ENCODE data around the gene CDK19. TPM values are rescaled to one million over a fixed set of nuclear protein-coding genes. Genes with fewer than 3 reads are reported as not detected.
A peak's percentile ranks its signal among the peaks of the same experiment; 100 is the strongest.

CDK19 gene
- total RNA-seq, 1 donor from 2014 or later = 9.1 TPM

DNA sequence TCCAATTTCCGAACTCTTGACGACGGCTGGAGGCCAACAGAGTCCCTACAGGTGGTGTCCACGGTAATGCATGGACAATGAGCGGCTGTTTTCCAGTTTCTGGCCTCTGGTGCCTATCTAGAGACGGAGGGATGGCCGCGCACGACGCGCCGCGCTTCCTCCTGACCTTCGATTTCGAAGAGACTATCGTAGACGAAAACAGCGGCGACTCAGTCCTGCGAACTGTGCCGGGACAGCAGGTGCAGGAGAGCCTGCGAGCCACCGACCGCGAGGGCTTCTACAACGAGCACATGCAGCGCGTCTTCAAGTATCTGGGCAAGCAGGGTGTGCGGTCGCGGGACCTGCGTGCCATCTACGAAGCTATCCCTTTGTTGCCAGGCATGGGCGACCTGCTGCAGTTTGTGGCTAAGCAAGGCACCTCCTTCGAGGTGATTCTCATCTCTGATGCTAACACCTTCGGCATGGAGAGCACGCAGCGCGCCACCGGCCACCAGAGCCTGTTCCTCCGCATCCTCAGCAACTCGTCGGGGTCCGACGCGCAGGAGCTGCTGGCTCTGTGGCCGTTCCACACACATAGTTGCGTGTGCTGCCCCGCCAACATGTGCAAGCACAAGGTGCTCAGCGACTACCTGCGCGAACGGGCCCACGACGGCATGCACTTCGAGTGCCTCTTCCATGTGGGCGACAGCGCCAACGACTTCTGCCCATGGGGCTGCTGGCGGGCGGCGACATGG is 169.4 kb downstream of the CDK19 start:
- Histone ChIP-seq H3K4me3 (no peak overlapping the region), H3K4me1 (peaks cover 13% of the 10 kb centered on the region), H3K27me3 (ENCODE audit: low read depth) (no peaks in the 10 kb centered on the region), H3K36me3 (peaks cover 16% of the 10 kb centered on the region), H3K9me3 (replicated peaks) (no peaks in the 10 kb centered on the region), H3K27ac (replicated peaks) (no peak overlapping the region)
- intact Hi-C loops (cut with micrococcal nuclease) = no loop called here
- TF ChIP-seq, protein P1, sequence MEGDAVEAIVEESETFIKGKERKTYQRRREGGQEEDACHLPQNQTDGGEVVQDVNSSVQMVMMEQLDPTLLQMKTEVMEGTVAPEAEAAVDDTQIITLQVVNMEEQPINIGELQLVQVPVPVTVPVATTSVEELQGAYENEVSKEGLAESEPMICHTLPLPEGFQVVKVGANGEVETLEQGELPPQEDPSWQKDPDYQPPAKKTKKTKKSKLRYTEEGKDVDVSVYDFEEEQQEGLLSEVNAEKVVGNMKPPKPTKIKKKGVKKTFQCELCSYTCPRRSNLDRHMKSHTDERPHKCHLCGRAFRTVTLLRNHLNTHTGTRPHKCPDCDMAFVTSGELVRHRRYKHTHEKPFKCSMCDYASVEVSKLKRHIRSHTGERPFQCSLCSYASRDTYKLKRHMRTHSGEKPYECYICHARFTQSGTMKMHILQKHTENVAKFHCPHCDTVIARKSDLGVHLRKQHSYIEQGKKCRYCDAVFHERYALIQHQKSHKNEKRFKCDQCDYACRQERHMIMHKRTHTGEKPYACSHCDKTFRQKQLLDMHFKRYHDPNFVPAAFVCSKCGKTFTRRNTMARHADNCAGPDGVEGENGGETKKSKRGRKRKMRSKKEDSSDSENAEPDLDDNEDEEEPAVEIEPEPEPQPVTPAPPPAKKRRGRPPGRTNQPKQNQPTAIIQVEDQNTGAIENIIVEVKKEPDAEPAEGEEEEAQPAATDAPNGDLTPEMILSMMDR (IDR thresholded peaks at IDR 0.05; ENCODE audit: borderline replicate concordance) = no peak
- no peak for DNase-seq

DNA sequence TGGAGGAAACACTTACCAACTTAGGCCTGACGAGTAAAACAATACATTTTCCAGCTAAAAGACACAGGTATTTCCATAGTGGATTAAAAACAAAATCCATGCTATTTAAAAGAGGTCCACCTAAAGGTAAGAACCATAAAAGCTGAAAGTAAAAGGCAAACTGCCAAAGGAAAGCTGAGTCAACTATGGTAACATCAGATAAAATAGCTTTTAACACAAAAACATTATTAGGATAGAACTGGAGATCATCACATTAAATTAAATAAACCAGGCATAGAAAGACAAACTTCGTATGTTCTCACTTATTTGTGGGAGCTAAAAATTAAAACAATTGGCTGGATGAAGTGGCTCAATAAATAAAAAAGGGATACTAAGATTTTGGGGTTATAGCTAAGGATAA is 172.1 kb downstream of the CDK19 start:
- TF ChIP-seq, protein P1 (IDR thresholded peaks at IDR 0.05; ENCODE audit: borderline replicate concordance) = no peak
- H3K4me1 ChIP-seq = peaks cover 7% of the 10 kb centered on the region
- no peak for DNase-seq
- H3K27ac ChIP-seq (replicated peaks) = no peak overlapping the region
- no peaks in the 10 kb centered on the region for H3K27me3 ChIP-seq (ENCODE audit: low read depth)
- peaks cover 16% of the 10 kb centered on the region for H3K36me3 ChIP-seq
- no peak overlapping the region for H3K4me3 ChIP-seq
- no peaks in the 10 kb centered on the region for H3K9me3 ChIP-seq (replicated peaks)
- intact Hi-C loops (cut with micrococcal nuclease) = no loop called here

DNA sequence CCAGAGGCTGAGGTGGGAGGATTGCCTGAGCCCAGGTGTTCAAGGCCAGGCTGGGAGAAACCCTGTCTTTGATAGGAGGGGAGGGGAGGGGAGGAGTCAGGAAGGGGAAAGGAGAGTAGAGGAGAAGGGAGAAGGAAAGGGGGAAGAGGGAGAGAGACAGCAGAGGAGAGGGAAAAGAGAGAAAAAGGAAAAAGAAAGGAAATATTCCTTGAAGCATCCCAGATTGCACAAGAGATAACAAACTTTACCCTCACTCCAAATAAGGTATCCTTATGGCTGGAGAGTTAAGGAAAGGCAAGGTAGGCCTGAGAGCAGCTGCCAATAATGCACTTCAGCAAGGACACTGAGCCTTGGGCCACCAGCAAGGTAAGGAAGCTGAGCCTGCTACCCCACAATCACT is 172.6 kb downstream of the CDK19 start:
- TF ChIP-seq, protein P1 (IDR thresholded peaks at IDR 0.05; ENCODE audit: borderline replicate concordance) = no peak
- no peak overlapping the region for H3K4me3 ChIP-seq
- intact Hi-C loops (cut with micrococcal nuclease) = no loop called here
- DNase-seq = no peak
- H3K9me3 ChIP-seq (replicated peaks) = no peaks in the 10 kb centered on the region
- H3K27ac ChIP-seq (replicated peaks) = no peak overlapping the region
- no peaks in the 10 kb centered on the region for H3K27me3 ChIP-seq (ENCODE audit: low read depth)
- peaks cover 16% of the 10 kb centered on the region for H3K36me3 ChIP-seq
- H3K4me1 ChIP-seq = peaks cover 7% of the 10 kb centered on the region

DNA sequence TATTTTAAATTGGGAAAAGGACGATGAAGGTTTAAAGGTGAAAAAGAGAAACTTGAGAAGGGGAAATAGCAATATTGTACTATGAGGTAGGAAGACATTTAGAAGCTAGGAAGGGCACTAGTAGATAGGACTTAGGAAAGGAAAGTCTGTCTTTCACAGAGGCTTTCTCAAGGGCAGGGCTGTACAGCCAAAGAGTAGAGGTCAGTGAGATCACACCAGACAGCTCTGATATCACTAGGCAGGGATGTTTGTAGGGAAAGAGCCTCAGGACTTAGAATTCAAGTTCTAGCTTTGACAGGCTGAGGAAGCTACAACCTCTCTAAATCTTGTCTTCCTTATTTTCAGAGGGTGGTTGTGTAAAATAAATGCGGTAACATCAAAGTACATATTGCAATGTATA is 178.5 kb downstream of the CDK19 start:
- Histone ChIP-seq H3K4me3 (no peak overlapping the region), H3K27ac (replicated peaks) (peak overlapping the region; percentile 62)

DNA sequence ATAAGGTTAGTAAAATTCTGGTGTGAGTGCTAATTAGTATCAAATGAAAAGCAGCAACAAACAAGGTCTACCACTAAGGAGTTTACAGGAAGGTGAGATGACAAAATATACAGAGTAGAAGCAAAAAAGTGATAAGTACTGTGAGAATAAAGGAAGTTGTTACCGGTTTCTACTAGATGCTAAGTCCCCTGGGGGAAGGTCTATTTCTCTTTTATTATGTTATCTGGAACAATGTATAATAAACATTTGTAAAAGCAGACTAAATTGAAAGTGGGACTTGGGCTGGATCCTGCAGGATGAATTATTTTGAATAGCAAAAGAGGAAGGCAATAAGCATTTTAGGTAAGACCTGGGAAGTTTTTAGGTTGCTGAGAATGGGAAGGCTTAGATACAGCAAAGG is 180.2 kb downstream of the CDK19 start:
- Histone ChIP-seq H3K4me3 (no peak overlapping the region), H3K27me3 (ENCODE audit: low read depth) (no peaks in the 10 kb centered on the region), H3K4me1 (peaks cover 19% of the 10 kb centered on the region), H3K9me3 (replicated peaks) (no peaks in the 10 kb centered on the region), H3K27ac (replicated peaks) (no peak overlapping the region), H3K36me3 (no peaks in the 10 kb centered on the region)
- intact Hi-C loops (cut with micrococcal nuclease) = no loop called here
- TF ChIP-seq, protein P1 (IDR thresholded peaks at IDR 0.05; ENCODE audit: borderline replicate concordance) = no peak
- no peak for DNase-seq

More for the DNA sequence above, 178.5 kb downstream of the CDK19 start:
- no peaks in the 10 kb centered on the region for H3K27me3 ChIP-seq (ENCODE audit: low read depth)
- no peak for DNase-seq
- peaks cover 19% of the 10 kb centered on the region for H3K4me1 ChIP-seq
- intact Hi-C loops (cut with micrococcal nuclease) = no loop called here
- H3K9me3 ChIP-seq (replicated peaks) = no peaks in the 10 kb centered on the region
- TF ChIP-seq, protein P1 (IDR thresholded peaks at IDR 0.05; ENCODE audit: borderline replicate concordance) = no peak
- H3K36me3 ChIP-seq = no peaks in the 10 kb centered on the region
